GM23338 (cell line): ENCODE data around the gene SERPINA1. TPM values are rescaled to one million over a fixed set of nuclear protein-coding genes. Genes with fewer than 3 reads are reported as not detected.

Source experiments
- ATAC-seq: fragments of 200-7000 bp; cut with Tn5 transposase; 3 replicates; pipeline ENCODE4 v1.9.1; 2020
- DNase-seq: peaks from one replicate; pipeline ENCODE4 v3.0.0-alpha.2; 2015; ENCODE audit warnings: low spot score
- H2AFZ ChIP-seq: fragments of 200-600 bp; sonication (generic); 2 replicates; pipeline ENCODE4 v1.8.0; 2016; ENCODE audit warnings: antibody characterized with exemption, mild to moderate bottlenecking, moderate library complexity
- H3F3A ChIP-seq: fragments of 200-600 bp; sonication (generic); replicated peaks from 2 replicates; pipeline ENCODE4 v1.8.0; 2017; ENCODE audit warnings: antibody characterized with exemption, mixed run types, low read depth
- H3K27ac ChIP-seq: fragments of 200-600 bp; sonication (generic); 2 replicates; pipeline ENCODE4 v1.6.1; 2016; ENCODE audit warnings: low read depth
- H3K27me3 ChIP-seq: fragments of 200-600 bp; sonication (generic); 2 replicates; pipeline ENCODE4 v1.8.0; 2016; ENCODE audit warnings: mild to moderate bottlenecking, mixed run types, moderate library complexity; ENCODE audit not compliant: insufficient read depth
- H3K36me3 ChIP-seq: fragments of 200-600 bp; sonication (generic); 2 replicates; pipeline ENCODE4 v1.8.0; 2016; ENCODE audit warnings: mild to moderate bottlenecking; ENCODE audit not compliant: insufficient read depth
- H3K4me1 ChIP-seq: fragments of 200-600 bp; sonication (generic); 2 replicates; pipeline ENCODE4 v1.8.0; 2016; ENCODE audit warnings: mild to moderate bottlenecking, moderate library complexity; ENCODE audit not compliant: insufficient read depth
- H3K4me2 ChIP-seq: fragments of 200-600 bp; sonication (generic); 2 replicates; pipeline ENCODE4 v1.7.1; 2017; ENCODE audit warnings: mixed run types
- H3K4me3 ChIP-seq: fragments of 200-600 bp; sonication (generic); 2 replicates; pipeline ENCODE4 v1.6.1; 2016; ENCODE audit warnings: mixed run types
- H3K79me2 ChIP-seq: fragments of 200-600 bp; sonication (generic); replicated peaks from 2 replicates; pipeline ENCODE4 v1.8.0; 2017; ENCODE audit warnings: mild to moderate bottlenecking; ENCODE audit not compliant: insufficient read depth
- H3K9me2 ChIP-seq: fragments of 200-600 bp; sonication (generic); 2 replicates; pipeline ENCODE4 v1.8.0; 2017; ENCODE audit not compliant: insufficient read depth
- H4K20me1 ChIP-seq: fragments of 200-600 bp; sonication (generic); replicated peaks from 2 replicates; pipeline ENCODE4 v1.8.0; 2017; ENCODE audit warnings: mild to moderate bottlenecking; ENCODE audit not compliant: insufficient read depth
- H3K27ac Mint-ChIP-seq: 2 replicates; pipeline ENCODE4 v1.8.0; 2020; ENCODE audit warnings: inconsistent platforms, mild to moderate bottlenecking, moderate library complexity, mixed read lengths
- H3K27me3 Mint-ChIP-seq: 3 replicates; pipeline ENCODE4 v1.8.0; 2022; ENCODE audit warnings: low read depth, mild to moderate bottlenecking, moderate library complexity, mixed read lengths, inconsistent platforms; ENCODE audit not compliant: insufficient read depth, poor library complexity
- H3K36me3 Mint-ChIP-seq: 3 replicates; pipeline ENCODE4 v1.8.0; 2021; ENCODE audit warnings: low read depth, mild to moderate bottlenecking, inconsistent platforms, moderate library complexity, mixed read lengths
- H3K4me1 Mint-ChIP-seq: 3 replicates; pipeline ENCODE4 v1.8.0; 2020; ENCODE audit warnings: mild to moderate bottlenecking, inconsistent platforms, mixed read lengths
- H3K4me3 Mint-ChIP-seq: 3 replicates; pipeline ENCODE4 v1.8.0; 2021; ENCODE audit warnings: moderate library complexity, mild to moderate bottlenecking, inconsistent platforms, mixed read lengths
- H3K9me3 Mint-ChIP-seq: 3 replicates; pipeline ENCODE4 v1.8.0; 2020; ENCODE audit warnings: moderate library complexity, mild to moderate bottlenecking, inconsistent platforms, mixed read lengths
- EZH2 ChIP-seq: fragments of 200-600 bp; sonication (generic); IDR thresholded peaks from one replicate; pipeline ENCODE4 v1.8.0; 2017; ENCODE audit warnings: antibody characterized with exemption, mild to moderate bottlenecking, low read depth; ENCODE audit not compliant: unreplicated experiment
- EZH2phosphoT487 ChIP-seq: fragments of 200-600 bp; sonication (generic); IDR thresholded peaks from one replicate; pipeline ENCODE4 v1.8.1; 2018; ENCODE audit warnings: antibody characterized with exemption; ENCODE audit not compliant: unreplicated experiment
- POLR2AphosphoS5 ChIP-seq: IDR thresholded peaks from 2 replicates; pipeline ENCODE4 v1.6.1; 2016; ENCODE audit warnings: antibody characterized with exemption, low read depth
- STAT1 ChIP-seq: IDR thresholded peaks from one replicate; pipeline ENCODE4 v1.6.1; 2016; ENCODE audit warnings: antibody characterized with exemption; ENCODE audit not compliant: unreplicated experiment
- ZNF331 ChIP-seq: fragments of 250-450 bp; sonication (Bioruptor Pico); IDR thresholded peaks from 2 replicates; pipeline ENCODE4 v1.5.0; 2020; ENCODE audit warnings: low read depth, mild to moderate bottlenecking, moderate library complexity
- polyA plus RNA-seq: library from polyadenylated mRNA; unstranded; fragments of >200 nt; fragmentation: Nextera tagmentation; extraction: Ambion mirVana; gene quantifications from 2 replicates; pipeline ENCODE4 v1.2.1, GENCODE V29; 2016
- total RNA-seq: library from RNA; depleted of rRNA; stranded (reverse); fragments of >200 nt; shearing (Covaris generic); gene quantifications from 2 replicates; pipeline ENCODE4 v1.2.3, GENCODE V29; 2014
- TF ChIP-seq, protein P1 (sequence below): IDR thresholded peaks from one replicate; pipeline ENCODE4 v1.6.1; 2018; ENCODE audit warnings: antibody characterized with exemption; ENCODE audit not compliant: unreplicated experiment
- TF ChIP-seq, protein P2 (sequence below), 2 experiments: fragments of 200-600 bp in 1 of 2; sonication (generic) in 1 of 2; conservative IDR thresholded peaks; 2 replicates each; pipeline versions ENCODE4 v1.5.1 to v1.6.1; 2016 to 2017; ENCODE audit warnings: antibody characterized with exemption in 2 of 2, low read depth in 2 of 2, mild to moderate bottlenecking in 2 of 2, moderate library complexity in 1 of 2
- TF ChIP-seq, protein P3 (sequence below): IDR thresholded peaks from 2 replicates; pipeline ENCODE4 v1.6.1; 2016; ENCODE audit warnings: antibody characterized with exemption

SERPINA1 gene
- total and polyA plus RNA-seq, 2 experiments from 2014 or later = not detected

DNA sequence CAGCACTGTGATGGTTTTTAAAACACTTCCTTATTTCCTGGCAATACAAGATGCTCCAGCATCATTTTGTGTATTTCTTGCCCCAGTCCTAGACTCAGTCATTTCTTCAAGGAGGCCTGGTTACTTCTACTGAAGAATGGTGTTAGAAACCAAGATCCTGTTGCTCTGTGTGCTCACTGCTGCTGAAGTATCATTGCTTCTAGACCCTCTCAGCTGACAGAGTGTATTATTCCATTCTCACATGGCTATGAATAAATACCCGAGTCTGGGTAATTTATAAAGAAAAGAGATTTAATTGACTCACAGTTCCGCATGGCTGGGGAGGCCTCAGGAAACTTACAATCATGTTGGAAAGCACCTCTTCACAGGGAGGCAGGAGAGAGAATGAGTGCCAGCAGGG is 50.4 kb downstream of the SERPINA1 start (continued):
- TF ChIP-seq, protein P1, sequence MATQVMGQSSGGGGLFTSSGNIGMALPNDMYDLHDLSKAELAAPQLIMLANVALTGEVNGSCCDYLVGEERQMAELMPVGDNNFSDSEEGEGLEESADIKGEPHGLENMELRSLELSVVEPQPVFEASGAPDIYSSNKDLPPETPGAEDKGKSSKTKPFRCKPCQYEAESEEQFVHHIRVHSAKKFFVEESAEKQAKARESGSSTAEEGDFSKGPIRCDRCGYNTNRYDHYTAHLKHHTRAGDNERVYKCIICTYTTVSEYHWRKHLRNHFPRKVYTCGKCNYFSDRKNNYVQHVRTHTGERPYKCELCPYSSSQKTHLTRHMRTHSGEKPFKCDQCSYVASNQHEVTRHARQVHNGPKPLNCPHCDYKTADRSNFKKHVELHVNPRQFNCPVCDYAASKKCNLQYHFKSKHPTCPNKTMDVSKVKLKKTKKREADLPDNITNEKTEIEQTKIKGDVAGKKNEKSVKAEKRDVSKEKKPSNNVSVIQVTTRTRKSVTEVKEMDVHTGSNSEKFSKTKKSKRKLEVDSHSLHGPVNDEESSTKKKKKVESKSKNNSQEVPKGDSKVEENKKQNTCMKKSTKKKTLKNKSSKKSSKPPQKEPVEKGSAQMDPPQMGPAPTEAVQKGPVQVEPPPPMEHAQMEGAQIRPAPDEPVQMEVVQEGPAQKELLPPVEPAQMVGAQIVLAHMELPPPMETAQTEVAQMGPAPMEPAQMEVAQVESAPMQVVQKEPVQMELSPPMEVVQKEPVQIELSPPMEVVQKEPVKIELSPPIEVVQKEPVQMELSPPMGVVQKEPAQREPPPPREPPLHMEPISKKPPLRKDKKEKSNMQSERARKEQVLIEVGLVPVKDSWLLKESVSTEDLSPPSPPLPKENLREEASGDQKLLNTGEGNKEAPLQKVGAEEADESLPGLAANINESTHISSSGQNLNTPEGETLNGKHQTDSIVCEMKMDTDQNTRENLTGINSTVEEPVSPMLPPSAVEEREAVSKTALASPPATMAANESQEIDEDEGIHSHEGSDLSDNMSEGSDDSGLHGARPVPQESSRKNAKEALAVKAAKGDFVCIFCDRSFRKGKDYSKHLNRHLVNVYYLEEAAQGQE = no peak
- no peak for TF ChIP-seq STAT1
- TF ChIP-seq POLR2AphosphoS5 = no peak

DNA sequence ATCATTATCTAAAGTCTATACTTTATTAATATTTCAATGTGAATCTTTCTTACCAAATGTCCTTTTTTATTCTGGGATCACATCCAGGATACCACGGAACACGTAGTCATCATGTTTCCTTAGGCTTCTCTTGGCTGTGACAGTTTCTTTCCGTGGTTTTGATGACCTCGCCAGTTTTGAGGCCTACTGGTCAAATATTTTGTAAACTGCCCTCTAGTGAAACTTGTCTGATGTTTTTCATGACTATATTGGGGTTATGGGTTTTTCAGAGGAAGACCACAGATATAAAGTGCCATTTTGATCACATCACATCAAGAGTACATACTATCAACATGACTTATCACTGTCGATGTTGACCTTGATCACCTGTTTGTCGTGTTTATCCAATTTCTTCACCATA is 51.1 kb downstream of the SERPINA1 start:
- Histone ChIP-seq H3K4me3 (no peak overlapping the region), H3K27me3 (no peaks in the 10 kb centered on the region), H2AFZ (no peak overlapping the region), H3F3A (no peaks in the 10 kb centered on the region), H3K9me2 (no peaks in the 10 kb centered on the region), H3K4me2 (no peak overlapping the region), H3K79me2 (no peaks in the 10 kb centered on the region), H4K20me1 (no peaks in the 10 kb centered on the region), H3K27ac (no peak overlapping the region), H3K4me1 (no peaks in the 10 kb centered on the region), H3K36me3 (no peaks in the 10 kb centered on the region)
- Mint-ChIP-seq H3K4me3 (no peak overlapping the region), H3K9me3 (no peaks in the 10 kb centered on the region; the same call in 1 of the 3 replicates), H3K27ac (no peak overlapping the region), H3K36me3 (no peaks in the 10 kb centered on the region), H3K4me1 (no peaks in the 10 kb centered on the region), H3K27me3 (no peaks in the 10 kb centered on the region)
- ATAC-seq (no peak), DNase-seq (no peak)
- TF ChIP-seq EZH2 (no peak), ZNF331 (CRISPR knock-in tag) (no peak), EZH2phosphoT487 (no peak), STAT1 (no peak), POLR2AphosphoS5 (no peak)
- TF ChIP-seq, protein P1 = no peak
- TF ChIP-seq, protein P2, sequence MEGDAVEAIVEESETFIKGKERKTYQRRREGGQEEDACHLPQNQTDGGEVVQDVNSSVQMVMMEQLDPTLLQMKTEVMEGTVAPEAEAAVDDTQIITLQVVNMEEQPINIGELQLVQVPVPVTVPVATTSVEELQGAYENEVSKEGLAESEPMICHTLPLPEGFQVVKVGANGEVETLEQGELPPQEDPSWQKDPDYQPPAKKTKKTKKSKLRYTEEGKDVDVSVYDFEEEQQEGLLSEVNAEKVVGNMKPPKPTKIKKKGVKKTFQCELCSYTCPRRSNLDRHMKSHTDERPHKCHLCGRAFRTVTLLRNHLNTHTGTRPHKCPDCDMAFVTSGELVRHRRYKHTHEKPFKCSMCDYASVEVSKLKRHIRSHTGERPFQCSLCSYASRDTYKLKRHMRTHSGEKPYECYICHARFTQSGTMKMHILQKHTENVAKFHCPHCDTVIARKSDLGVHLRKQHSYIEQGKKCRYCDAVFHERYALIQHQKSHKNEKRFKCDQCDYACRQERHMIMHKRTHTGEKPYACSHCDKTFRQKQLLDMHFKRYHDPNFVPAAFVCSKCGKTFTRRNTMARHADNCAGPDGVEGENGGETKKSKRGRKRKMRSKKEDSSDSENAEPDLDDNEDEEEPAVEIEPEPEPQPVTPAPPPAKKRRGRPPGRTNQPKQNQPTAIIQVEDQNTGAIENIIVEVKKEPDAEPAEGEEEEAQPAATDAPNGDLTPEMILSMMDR (conservative IDR thresholded peaks at IDR 0.05; ENCODE audit: low read depth in 2 of 2) = no peak
- TF ChIP-seq, protein P3, sequence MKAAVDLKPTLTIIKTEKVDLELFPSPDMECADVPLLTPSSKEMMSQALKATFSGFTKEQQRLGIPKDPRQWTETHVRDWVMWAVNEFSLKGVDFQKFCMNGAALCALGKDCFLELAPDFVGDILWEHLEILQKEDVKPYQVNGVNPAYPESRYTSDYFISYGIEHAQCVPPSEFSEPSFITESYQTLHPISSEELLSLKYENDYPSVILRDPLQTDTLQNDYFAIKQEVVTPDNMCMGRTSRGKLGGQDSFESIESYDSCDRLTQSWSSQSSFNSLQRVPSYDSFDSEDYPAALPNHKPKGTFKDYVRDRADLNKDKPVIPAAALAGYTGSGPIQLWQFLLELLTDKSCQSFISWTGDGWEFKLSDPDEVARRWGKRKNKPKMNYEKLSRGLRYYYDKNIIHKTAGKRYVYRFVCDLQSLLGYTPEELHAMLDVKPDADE = no peak
